Astrocyte (in vitro differentiated cells and primary cell): ENCODE results near the gene CEP89.

Source experiments
- CTCF ChIP-seq: IDR thresholded peaks from 2 replicates; pipeline ENCODE4 v1.5.1; 2011; ENCODE audit warnings: low read depth, mild to moderate bottlenecking, inconsistent platforms, low read length, moderate library complexity; ENCODE audit not compliant: insufficient read depth
- EZH2 ChIP-seq: IDR thresholded peaks from 2 replicates; pipeline ENCODE4 v1.6.1; 2012; ENCODE audit warnings: mild to moderate bottlenecking, low read length, inconsistent platforms; ENCODE audit not compliant: insufficient read depth

DNA sequence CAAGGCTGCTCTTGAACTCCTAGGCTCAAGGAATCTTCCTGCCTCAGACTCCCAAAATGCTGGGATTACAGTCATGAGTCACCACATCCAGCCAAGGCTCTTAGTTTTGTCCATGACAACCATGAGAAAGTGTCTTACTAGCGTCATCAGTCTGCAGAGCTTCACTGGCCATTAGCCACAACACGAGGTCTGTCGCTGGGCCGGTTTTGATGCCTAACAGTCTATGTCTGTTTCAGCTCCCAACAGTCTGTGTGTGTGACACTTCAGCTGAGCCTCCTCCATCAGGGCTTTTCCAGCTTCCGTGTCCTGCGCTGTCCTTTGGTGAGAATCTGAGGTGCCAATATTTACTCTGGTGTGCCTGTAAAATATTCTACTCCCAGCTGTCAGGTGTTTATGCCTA lies 47.6 kb downstream of the CEP89 start:
- no peak for TF ChIP-seq CTCF
- no peak for TF ChIP-seq EZH2
